Mucosa of rectum (tissue), 2 donors: ENCODE results near the gene GRAPL.
"Not testable (repeated sequence)": the region's sequence is repeated elsewhere in the genome, so short reads cannot be mapped to it uniquely, and the experiment has no call there.

Experiments
- H3K27ac ChIP-seq, 2 donors: one replicate each; pipeline ENCODE4 v1.7.0; 2013; ENCODE audit warnings: inconsistent platforms in 2 of 2, low read depth in 2 of 2, low read length in 2 of 2
- H3K27me3 ChIP-seq, 2 donors: one replicate each; pipeline ENCODE4 v1.7.0; 2013; ENCODE audit warnings: low read length in 2 of 2; ENCODE audit not compliant: control insufficient read depth in 2 of 2, insufficient read depth in 2 of 2
- H3K36me3 ChIP-seq, 2 donors: one replicate each; pipeline ENCODE4 v1.7.0; 2013; ENCODE audit warnings: low read length in 2 of 2; ENCODE audit not compliant: control insufficient read depth in 2 of 2, insufficient read depth in 2 of 2
- H3K4me1 ChIP-seq, 2 donors: one replicate each; pipeline ENCODE4 v1.7.0; 2013; ENCODE audit warnings: low read length in 2 of 2, mild to moderate bottlenecking in 1 of 2; ENCODE audit not compliant: control insufficient read depth in 2 of 2, insufficient read depth in 2 of 2
- H3K4me3 ChIP-seq, 2 donors: one replicate each; pipeline ENCODE4 v1.7.0; 2013; ENCODE audit warnings: low read length in 2 of 2
- H3K9ac ChIP-seq, 2 donors: one replicate each; pipeline ENCODE4 v1.7.0; 2013; ENCODE audit warnings: low read length in 2 of 2, low read depth in 1 of 2, mild to moderate bottlenecking in 1 of 2
- H3K9me3 ChIP-seq, 2 donors: one replicate each; pipeline ENCODE4 v1.7.0; 2013; ENCODE audit warnings: low read length in 2 of 2; ENCODE audit not compliant: control insufficient read depth in 2 of 2
- donor health status: healthy.
- donor health status: Normal muscosa, but diverticular disease.

Gene GRAPL

GRCh38 chr17:19161308-19162107, 34.1 kb downstream of the GRAPL start:
- H3K9ac ChIP-seq, H3K27me3 ChIP-seq, H3K27ac ChIP-seq, H3K36me3 ChIP-seq, H3K9me3 ChIP-seq, H3K4me1 ChIP-seq, H3K4me3 ChIP-seq: not testable (repeated sequence)

GRCh38 chr17:19162384-19163216, 35.2 kb downstream of the GRAPL start:
- H3K4me3 ChIP-seq, H3K4me1 ChIP-seq, H3K27ac ChIP-seq, H3K36me3 ChIP-seq, H3K9me3 ChIP-seq, H3K9ac ChIP-seq, H3K27me3 ChIP-seq: not testable (repeated sequence)

- not testable (repeated sequence) for H3K9ac ChIP-seq, H3K4me1 ChIP-seq, H3K27me3 ChIP-seq, H3K9me3 ChIP-seq, H3K27ac ChIP-seq, H3K4me3 ChIP-seq, H3K36me3 ChIP-seq
Observed at GRCh38 chr17:19174422-19174821, 47.0 kb downstream of the GRAPL start.

- not testable (repeated sequence) for H3K4me3 ChIP-seq, H3K9ac ChIP-seq, H3K9me3 ChIP-seq, H3K27me3 ChIP-seq, H3K4me1 ChIP-seq, H3K36me3 ChIP-seq, H3K27ac ChIP-seq
Observed at GRCh38 chr17:19175410-19175809, 48.0 kb downstream of the GRAPL start.

- not testable (repeated sequence) for H3K9ac ChIP-seq, H3K36me3 ChIP-seq, H3K27ac ChIP-seq, H3K4me1 ChIP-seq, H3K9me3 ChIP-seq, H3K4me3 ChIP-seq, H3K27me3 ChIP-seq
Observed at GRCh38 chr17:19181040-19181875, 53.9 kb downstream of the GRAPL start.

- not testable (repeated sequence) for H3K27ac ChIP-seq, H3K9me3 ChIP-seq, H3K36me3 ChIP-seq, H3K4me3 ChIP-seq, H3K4me1 ChIP-seq, H3K27me3 ChIP-seq, H3K9ac ChIP-seq
Observed at GRCh38 chr17:19187883-19188869, 60.8 kb downstream of the GRAPL start.

GRCh38 chr17:19188870-19189708, 61.7 kb downstream of the GRAPL start:
- H3K9ac ChIP-seq, H3K4me1 ChIP-seq, H3K27ac ChIP-seq, H3K27me3 ChIP-seq, H3K9me3 ChIP-seq, H3K36me3 ChIP-seq, H3K4me3 ChIP-seq: not testable (repeated sequence)

- not testable (repeated sequence) for H3K4me1 ChIP-seq, H3K9ac ChIP-seq, H3K27ac ChIP-seq, H3K4me3 ChIP-seq, H3K36me3 ChIP-seq, H3K27me3 ChIP-seq, H3K9me3 ChIP-seq
Observed at GRCh38 chr17:19189781-19190405, 62.5 kb downstream of the GRAPL start.
